DOHH2 (cell line): ENCODE results near the gene SPRR1B.

Source experiments
- H3F3A ChIP-seq: fragments of 200-600 bp; sonication (generic), shearing (Covaris generic); 2 replicates; pipeline ENCODE4 v1.6.0; 2016; ENCODE audit warnings: antibody characterized with exemption, mild to moderate bottlenecking; ENCODE audit not compliant: control insufficient read depth, insufficient read depth
- H3K27ac ChIP-seq: fragments of 200-600 bp; sonication (generic); 2 replicates; pipeline ENCODE4 v1.5.1; 2014; ENCODE audit warnings: low read depth, mild to moderate bottlenecking, low read length, moderate library complexity
- H3K27me3 ChIP-seq: fragments of 200-600 bp; sonication (generic); 2 replicates; pipeline ENCODE4 v1.6.1; 2014; ENCODE audit warnings: mild to moderate bottlenecking, low read length, mixed read lengths; ENCODE audit not compliant: control insufficient read depth
- H3K36me3 ChIP-seq: fragments of 200-600 bp; sonication (generic); 2 replicates; pipeline ENCODE4 v1.6.1; 2014; ENCODE audit warnings: mild to moderate bottlenecking, low read length, moderate library complexity, mixed read lengths; ENCODE audit not compliant: control insufficient read depth
- H3K4me1 ChIP-seq: fragments of 200-600 bp; sonication (generic); 2 replicates; pipeline ENCODE4 v1.6.1; 2014; ENCODE audit warnings: mild to moderate bottlenecking, low read length, mixed read lengths; ENCODE audit not compliant: control insufficient read depth
- H3K4me2 ChIP-seq: fragments of 200-600 bp; sonication (generic); 2 replicates; pipeline ENCODE4 v1.6.0; 2014; ENCODE audit warnings: mild to moderate bottlenecking, low read length, moderate library complexity
- H3K4me3 ChIP-seq: fragments of 200-600 bp; sonication (generic); 2 replicates; pipeline ENCODE4 v1.5.1; 2014; ENCODE audit warnings: mild to moderate bottlenecking, low read length, mixed read lengths
- H3K79me2 ChIP-seq: fragments of 200-600 bp; sonication (generic); 2 replicates; pipeline ENCODE4 v1.6.1; 2014; ENCODE audit warnings: mild to moderate bottlenecking, low read length, mixed read lengths; ENCODE audit not compliant: control insufficient read depth
- H3K9me2 ChIP-seq: fragments of 200-600 bp; sonication (generic); replicated peaks from 2 replicates; pipeline ENCODE4 v1.6.1; 2014; ENCODE audit warnings: mild to moderate bottlenecking, low read length, mixed read lengths; ENCODE audit not compliant: control insufficient read depth
- H3K9me3 ChIP-seq: fragments of 200-600 bp; sonication (generic); 2 replicates; pipeline ENCODE4 v1.6.1; 2014; ENCODE audit warnings: antibody characterized with exemption, low read length, mixed read lengths; ENCODE audit not compliant: control insufficient read depth, insufficient read depth
- H4K20me1 ChIP-seq: fragments of 200-600 bp; sonication (generic); 2 replicates; pipeline ENCODE4 v1.6.0; 2014; ENCODE audit warnings: low read depth, mild to moderate bottlenecking, antibody characterized with exemption, low read length, moderate library complexity; ENCODE audit not compliant: control insufficient read depth, insufficient read depth
- CTCF ChIP-seq: fragments of 200-600 bp; sonication (generic); IDR thresholded peaks from one replicate; pipeline ENCODE4 v1.5.1; 2014; ENCODE audit warnings: antibody characterized with exemption, mild to moderate bottlenecking, low read depth, low read length; ENCODE audit not compliant: poor library complexity, severe bottlenecking
- EZH2phosphoT487 ChIP-seq: fragments of 200-600 bp; sonication (generic); IDR thresholded peaks from 2 replicates; pipeline ENCODE4 v1.6.1; 2017; ENCODE audit warnings: borderline replicate concordance, mild to moderate bottlenecking, antibody characterized with exemption, low read length, moderate library complexity, mixed read lengths

The SPRR1B gene

GRCh38 chr1:153071511-153071910, 40.5 kb downstream of the SPRR1B start, which contains the start of gene SPRR2B:
SPRR2B (minus strand) TSS chr1:153071611; CDS start chr1:153070839, 772 bp downstream.
- H3K36me3 ChIP-seq: no peaks in the 10 kb centered on the region
- no peak within 1 kb of the TSS for H3K27ac ChIP-seq
- no peaks in the 10 kb centered on the region for H3F3A ChIP-seq
- no peak within 1 kb of the TSS for H3K4me2 ChIP-seq
- no peak within 1 kb of the TSS for H3K4me3 ChIP-seq
- no peaks in the 10 kb centered on the region for H3K4me1 ChIP-seq
- no peaks in the 10 kb centered on the region; the same call in 1 of the 2 replicates for H3K27me3 ChIP-seq
- H3K9me3 ChIP-seq: no peaks in the 10 kb centered on the region
- no peak for TF ChIP-seq EZH2phosphoT487
- TF ChIP-seq CTCF: no peak
- no peaks in the 10 kb centered on the region for H3K9me2 ChIP-seq
- H4K20me1 ChIP-seq: no peaks in the 10 kb centered on the region
- H3K79me2 ChIP-seq: no peaks in the 10 kb centered on the region

- H3K27ac ChIP-seq: no peak overlapping the region
- H3K27me3 ChIP-seq: no peaks in the 10 kb centered on the region
- no peak overlapping the region for H3K4me2 ChIP-seq
Measured at GRCh38 chr1:153072806-153073726, 42.1 kb downstream of the SPRR1B start.

GRCh38 chr1:153081736-153082135, 50.7 kb downstream of the SPRR1B start:
- no peaks in the 10 kb centered on the region for H3K9me3 ChIP-seq
- TF ChIP-seq EZH2phosphoT487 (no peak), CTCF (no peak)
- H3K4me1 ChIP-seq: no peaks in the 10 kb centered on the region
- H3K4me3 ChIP-seq: no peak overlapping the region
- H3K79me2 ChIP-seq: no peaks in the 10 kb centered on the region
- no peaks in the 10 kb centered on the region for H3K36me3 ChIP-seq
- H4K20me1 ChIP-seq: no peaks in the 10 kb centered on the region
- no peak overlapping the region for H3K4me2 ChIP-seq
- peaks cover 3% of the 10 kb centered on the region; the same call in 1 of the 2 replicates for H3K27me3 ChIP-seq
- H3K9me2 ChIP-seq: no peaks in the 10 kb centered on the region
- H3F3A ChIP-seq: no peaks in the 10 kb centered on the region
- H3K27ac ChIP-seq: no peak overlapping the region

More at GRCh38 chr1:153072806-153073726, 42.1 kb downstream of the SPRR1B start:
- Histone ChIP-seq H3K79me2 (no peaks in the 10 kb centered on the region), H3F3A (no peaks in the 10 kb centered on the region), H3K4me1 (no peaks in the 10 kb centered on the region), H3K9me2 (no peaks in the 10 kb centered on the region), H3K9me3 (no peaks in the 10 kb centered on the region), H3K36me3 (no peaks in the 10 kb centered on the region), H4K20me1 (no peaks in the 10 kb centered on the region), H3K4me3 (no peak overlapping the region)
- TF ChIP-seq EZH2phosphoT487 (no peak), CTCF (no peak)
